PC-3 (cell line): Measurements from ENCODE around the gene CPEB3. TPM values are rescaled to one million over a fixed set of nuclear protein-coding genes. Genes with fewer than 3 reads are reported as not detected.

Source experiments
- ATAC-seq: fragments of 200-7000 bp; cut with Tn5 transposase; 2 replicates; pipeline ENCODE4 v1.9.1; 2020; ENCODE audit warnings: mild to moderate bottlenecking, moderate library complexity
- BruUV-seq: library from RNA; stranded (reverse); fragments of 400-500 nt; replicated peaks from 2 replicates; lab custom pipeline; 2021; lab: Mats Ljungman, UMichigan
- CTCF ChIA-PET: fragments of 300-600 bp; sonication (Branson Sonifier 250); formaldehyde crosslinking; loops from one replicate; lab custom pipeline; 2022; ENCODE audit warnings: antibody characterized with exemption; lab: Charles Lee
- POLR2A ChIA-PET: fragments of 300-600 bp; sonication (Branson Sonifier 250); formaldehyde crosslinking; loops from one replicate; lab custom pipeline; 2022; ENCODE audit warnings: antibody characterized with exemption; ENCODE audit not compliant: unreplicated experiment; lab: Charles Lee
- DNase-seq: peaks from one replicate; pipeline ENCODE4 v3.0.0-alpha.2; 2015
- H2AFZ ChIP-seq: fragments of 300-600 bp; sonication (generic); 2 replicates; pipeline ENCODE4 v1.6.0; 2016; ENCODE audit warnings: antibody characterized with exemption, low read length
- H3F3A ChIP-seq: fragments of 300-600 bp; sonication (generic); one replicate; pipeline ENCODE4 v1.6.0; 2017; ENCODE audit warnings: antibody characterized with exemption, low read length, control low read depth, mild to moderate bottlenecking; ENCODE audit not compliant: unreplicated experiment
- H3K27ac ChIP-seq: fragments of 300-600 bp; sonication (generic); 2 replicates; pipeline ENCODE4 v1.5.1; 2016; ENCODE audit warnings: mild to moderate bottlenecking, low read length
- H3K27me3 ChIP-seq: fragments of 300-600 bp; sonication (generic); 2 replicates; pipeline ENCODE4 v1.6.1; 2016; ENCODE audit warnings: low read length, mixed read lengths
- H3K36me3 ChIP-seq: fragments of 300-600 bp; sonication (generic); 2 replicates; pipeline ENCODE4 v1.6.1; 2016; ENCODE audit warnings: low read depth, mixed run types, low read length, mixed read lengths
- H3K4me1 ChIP-seq: fragments of 300-600 bp; sonication (generic); 2 replicates; pipeline ENCODE4 v1.5.1; 2016; ENCODE audit warnings: low read length; ENCODE audit not compliant: insufficient read depth
- H3K4me2 ChIP-seq: fragments of 300-600 bp; sonication (generic); 2 replicates; pipeline ENCODE4 v1.6.0; 2016; ENCODE audit warnings: low read length
- H3K4me3 ChIP-seq: fragments of 300-600 bp; sonication (generic); 2 replicates; pipeline ENCODE4 v1.5.1; 2016; ENCODE audit warnings: mild to moderate bottlenecking, low read length, mixed read lengths
- H3K79me2 ChIP-seq: fragments of 300-600 bp; sonication (generic); 2 replicates; pipeline ENCODE4 v1.6.1; 2017; ENCODE audit warnings: low read length, mixed read lengths
- H3K9ac ChIP-seq: fragments of 300-600 bp; sonication (generic); 2 replicates; pipeline ENCODE4 v1.6.0; 2016; ENCODE audit warnings: mild to moderate bottlenecking, low read length
- H3K9me2 ChIP-seq: fragments of 300-600 bp; sonication (generic); replicated peaks from 2 replicates; pipeline ENCODE4 v1.6.1; 2016; ENCODE audit warnings: mixed run types, low read length, mixed read lengths
- H3K9me3 ChIP-seq: fragments of 300-600 bp; sonication (generic); 2 replicates; pipeline ENCODE4 v1.6.1; 2016; ENCODE audit warnings: low read length, mixed read lengths
- H4K20me1 ChIP-seq: fragments of 300-600 bp; sonication (generic); 2 replicates; pipeline ENCODE4 v1.6.1; 2016; ENCODE audit warnings: low read length, mixed read lengths
- CTCF ChIP-seq: fragments of 300-600 bp; sonication (generic); conservative IDR thresholded peaks from 2 replicates; pipeline ENCODE4 v1.5.1; 2017; ENCODE audit warnings: antibody characterized with exemption, low read depth, mild to moderate bottlenecking, low read length
- EZH2 ChIP-seq: fragments of 300-600 bp; sonication (generic); IDR thresholded peaks from one replicate; pipeline ENCODE4 v1.6.1; 2017; ENCODE audit warnings: antibody characterized with exemption, mild to moderate bottlenecking, low read length; ENCODE audit not compliant: unreplicated experiment
- EZH2phosphoT487 ChIP-seq: fragments of 300-600 bp; sonication (generic); IDR thresholded peaks from 2 replicates; pipeline ENCODE4 v1.6.1; 2018; ENCODE audit warnings: mild to moderate bottlenecking, antibody characterized with exemption, low read length, borderline replicate concordance
- intact Hi-C: fragments of 100-400 bp; cut with micrococcal nuclease; formaldehyde crosslinking; loops from 2 replicates; pipeline ENCODE4 v1.9.0; 2023
- total RNA-seq: library from RNA; depleted of rRNA; stranded (reverse); fragments of >200 nt; gene quantifications from 2 replicates; pipeline ENCODE4 v1.2.3, GENCODE V29; 2014; rRNA removed

Gene CPEB3
- total RNA-seq, 1 experiment from 2014 or later, result 0.80 TPM

- intact Hi-C loops, result no loop called here
- TF ChIP-seq EZH2 (no peak), CTCF (no peak), EZH2phosphoT487 (no peak)
- Histone ChIP-seq H3K4me2 (no peak overlapping the region), H3K9me3 (no peaks in the 10 kb centered on the region), H4K20me1 (no peaks in the 10 kb centered on the region), H3F3A (no peaks in the 10 kb centered on the region), H3K27ac (no peak overlapping the region), H3K9ac (no peak overlapping the region), H3K9me2 (no peaks in the 10 kb centered on the region), H3K36me3 (peaks cover 3% of the 10 kb centered on the region), H3K79me2 (no peaks in the 10 kb centered on the region), H3K4me1 (no peaks in the 10 kb centered on the region), H2AFZ (no peak overlapping the region), H3K4me3 (no peak overlapping the region), H3K27me3 (no peaks in the 10 kb centered on the region)
- POLR2A ChIA-PET, result no interaction called here
- ATAC-seq, result no peak
- no TSS peak for BruUV-seq
- no peak for DNase-seq
- CTCF ChIA-PET, result no interaction called here
These were observed 287.6 kb downstream of the CPEB3 start for GRCh38 chr10:92003258-92003657.

- no peak overlapping the region for H3K4me2 ChIP-seq
- no peaks in the 10 kb centered on the region for H3F3A ChIP-seq
- no peak overlapping the region for H3K4me3 ChIP-seq
- no peaks in the 10 kb centered on the region for H3K27me3 ChIP-seq
- no peak overlapping the region for H2AFZ ChIP-seq
- TF ChIP-seq CTCF (no peak), EZH2phosphoT487 (no peak)
- peaks cover 12% of the 10 kb centered on the region for H3K36me3 ChIP-seq
- no peaks in the 10 kb centered on the region for H3K9me3 ChIP-seq
- intact Hi-C loops, result no loop called here
- no peaks in the 10 kb centered on the region for H4K20me1 ChIP-seq
- H3K9me2 ChIP-seq, result no peaks in the 10 kb centered on the region
- no peaks in the 10 kb centered on the region for H3K79me2 ChIP-seq
- ChIA-PET POLR2A (no interaction called here), CTCF (no interaction called here)
- no peaks in the 10 kb centered on the region for H3K4me1 ChIP-seq
- ATAC-seq (no peak), DNase-seq (no peak)
- H3K9ac ChIP-seq, result no peak overlapping the region
- H3K27ac ChIP-seq, result no peak overlapping the region
- BruUV-seq, result no TSS peak
These were observed 288.9 kb downstream of the CPEB3 start for GRCh38 chr10:92001995-92002394.

- TF ChIP-seq EZH2, result no peak
- Histone ChIP-seq H3K9ac (no peak overlapping the region), H3F3A (no peaks in the 10 kb centered on the region), H3K27me3 (no peaks in the 10 kb centered on the region), H3K4me3 (no peak overlapping the region), H3K4me1 (no peaks in the 10 kb centered on the region), H3K9me3 (no peaks in the 10 kb centered on the region), H2AFZ (no peak overlapping the region), H4K20me1 (no peaks in the 10 kb centered on the region), H3K27ac (no peak overlapping the region), H3K4me2 (no peak overlapping the region), H3K36me3 (peaks cover 13% of the 10 kb centered on the region), H3K79me2 (no peaks in the 10 kb centered on the region), H3K9me2 (no peaks in the 10 kb centered on the region)
- ATAC-seq (no peak), DNase-seq (no peak)
- intact Hi-C loops, result no loop called here
- POLR2A ChIA-PET, result no interaction called here
- CTCF ChIA-PET, result no interaction called here
- BruUV-seq, result no TSS peak
These were observed 289.3 kb downstream of the CPEB3 start for GRCh38 chr10:92001581-92001980.

Other genes starting within 250 kb of the CPEB3 start
- gene MARCHF5, start 89 bp upstream of the CPEB3 start, total RNA-seq, result 6.7 and 7.4 TPM in 2 replicates